GM12891 (cell line): ENCODE data around the gene APPL2.

Experiments
- POLR2A ChIP-seq: IDR thresholded peaks from 2 replicates; pipeline ENCODE4 v1.6.1; 2011; ENCODE audit warnings: low read depth, low read length, control low read depth
- POLR2AphosphoS5 ChIP-seq: IDR thresholded peaks from 2 replicates; pipeline ENCODE4 v1.6.1; 2011; ENCODE audit warnings: low read depth, low read length, control low read depth

DNA sequence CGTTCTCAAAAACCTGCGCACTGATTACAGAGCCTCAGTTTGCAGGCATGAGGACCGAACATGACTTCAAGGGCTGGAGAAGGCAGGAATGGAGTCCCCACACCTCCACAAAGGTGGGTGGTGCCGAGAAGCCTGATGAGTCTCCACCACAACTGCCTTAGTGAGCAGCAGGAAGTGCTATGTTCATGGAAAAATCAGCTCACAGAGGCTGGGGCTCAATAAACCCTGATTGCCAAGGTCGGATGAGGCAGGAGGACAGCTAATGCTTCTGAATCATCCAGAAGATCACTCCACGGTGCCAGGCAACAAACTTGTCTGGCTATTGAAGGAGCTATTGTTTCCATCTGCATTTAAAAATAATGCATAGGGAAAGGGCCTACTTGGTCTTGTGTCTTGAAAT lies 31.1 kb downstream of the APPL2 start:
- TF ChIP-seq POLR2AphosphoS5 (no peak), POLR2A (no peak)
